Body of pancreas (tissue), 4 donors: Measurements from ENCODE around the gene SETD1A.

Experiments used
- CTCF ChIP-seq, 7 experiments: fragments of 450-650 bp in 4 of 7; fragments of 200-600 bp in 3 of 7; sonication (generic) in 3 of 7; IDR thresholded peaks; one replicate each; pipeline ENCODE4 v1.5.1; 2016 to 2019; ENCODE audit warnings: antibody characterized with exemption in 7 of 7
- POLR2A ChIP-seq, 3 donors: fragments of 450-650 bp; IDR thresholded peaks; one replicate each; pipeline ENCODE4 v1.6.1; 2016; ENCODE audit warnings: antibody characterized with exemption in 3 of 3, mild to moderate bottlenecking in 2 of 3

- TF ChIP-seq POLR2A (IDR thresholded peaks at IDR 0.05) (no peak), CTCF (IDR thresholded peaks at IDR 0.05) (no peak)
Observed at GRCh38 chr16:30947859-30948666, 9.5 kb upstream of the SETD1A start.
